GM12892 (cell line): ENCODE results near the gene HNMT.

ENCODE experiments used
- POLR2A ChIP-seq: IDR thresholded peaks from 2 replicates; pipeline ENCODE4 v1.6.1; 2011; ENCODE audit warnings: low read depth, low read length, control low read depth
- POLR2AphosphoS5 ChIP-seq: IDR thresholded peaks from 2 replicates; pipeline ENCODE4 v1.6.1; 2011; ENCODE audit warnings: low read depth, low read length, control low read depth
- TAF1 ChIP-seq: IDR thresholded peaks from 2 replicates; pipeline ENCODE4 v1.6.1; 2011; ENCODE audit warnings: low read depth, mild to moderate bottlenecking, control low read depth, low read length, borderline replicate concordance

DNA sequence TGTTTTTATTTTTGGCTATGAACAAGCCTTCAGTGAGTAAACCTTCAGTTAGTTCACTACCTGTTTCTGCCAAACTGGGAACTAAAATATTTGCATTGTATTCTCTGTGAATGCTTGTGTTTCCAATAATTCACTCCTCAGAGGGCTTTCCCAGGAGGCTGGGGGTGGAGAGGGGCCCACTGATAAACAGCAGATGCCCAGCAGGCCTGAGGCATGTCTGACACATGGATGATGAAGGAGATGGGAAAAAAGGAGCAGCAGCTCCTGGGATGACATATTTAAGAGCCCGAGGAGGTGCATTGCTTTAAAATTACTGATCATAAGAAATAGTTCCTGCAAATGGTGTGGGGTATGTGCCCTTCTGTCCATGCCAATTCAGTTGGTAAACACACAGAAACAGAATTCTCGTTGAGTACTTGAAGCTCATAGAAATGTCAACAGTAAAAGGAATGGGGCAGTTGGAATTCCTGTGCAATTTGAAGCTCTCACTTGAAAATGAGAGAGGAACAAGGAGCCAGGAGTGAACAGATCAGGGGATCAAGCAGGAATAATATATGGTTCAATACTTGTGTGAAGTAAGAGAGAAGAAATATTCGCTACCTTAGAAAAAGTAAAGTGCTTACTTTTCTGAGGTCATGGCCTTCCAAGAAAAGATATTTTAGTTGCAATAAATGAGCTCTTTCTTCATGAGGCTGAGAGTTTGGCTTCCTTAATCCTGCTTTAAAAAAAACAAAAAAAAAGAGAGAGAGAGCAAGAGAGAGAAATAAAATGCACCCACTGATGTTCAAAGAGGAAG, 22.0 kb upstream of the HNMT start:
- TF ChIP-seq POLR2AphosphoS5 (no peak), TAF1 (no peak), POLR2A (no peak)
